K562 (cell line): ENCODE data around the gene THAP11. TPM values are rescaled to one million over a fixed set of nuclear protein-coding genes. Genes with fewer than 3 reads are reported as not detected.

Experiments
- ATAC-seq: fragments of 200-7000 bp; cut with Tn5 transposase; 3 replicates; pipeline ENCODE4 v1.9.1; 2020; ENCODE audit warnings: moderate library complexity
- BruUV-seq: library from RNA; stranded (reverse); fragments of 400-500 nt; replicated peaks from 2 replicates; lab custom pipeline; 2021; lab: Mats Ljungman, UMichigan
- CTCF ChIA-PET: fragments of 300-600 bp; formaldehyde crosslinking; extraction: SDS; loops from one replicate; lab custom pipeline; 2021; ENCODE audit warnings: low intra/inter-chr PET ratio; lab: Yijun Ruan, JAX
- POLR2A ChIA-PET: fragments of 300-600, 350-650 bp; sonication (Branson Sonifier 250); formaldehyde crosslinking; extraction: SDS; loops from one replicate; lab custom pipeline; 2021; ENCODE audit warnings: antibody characterized with exemption, inconsistent platforms; lab: Yijun Ruan, JAX
- DNase-seq, 4 experiments: peaks; one replicate each; pipeline versions ENCODE4 v3.0.0 to v3.0.0-alpha.2; 2011 to 2018; ENCODE audit warnings: low spot score in 3 of 4, mixed read lengths in 3 of 4; ENCODE audit errors: extremely low read depth in 1 of 4
- FAIRE-seq: peaks from 2 replicates; lab custom pipeline; 2011; peaks lifted over from hg19 to GRCh38; lab: Jason Lieb, UNC
- H2AFZ ChIP-seq: 2 replicates; pipeline ENCODE4 v1.6.0; 2011; ENCODE audit warnings: low read depth, low read length, control low read depth, inconsistent platforms
- H3K27ac ChIP-seq: fragments of 200-600 bp; 3 replicates; pipeline ENCODE4 v1.8.0; 2011; ENCODE audit warnings: low read depth, mild to moderate bottlenecking, control low read depth, inconsistent platforms, low read length, moderate library complexity, mixed read lengths; ENCODE audit errors: extremely low read depth
- H3K27me3 ChIP-seq, 2 experiments: fragments of 300-600 bp in 1 of 2; 2 replicates in 1 of 2; 3 replicates in 1 of 2; pipeline versions ENCODE4 v1.6.0 to v1.8.0; 2011; ENCODE audit warnings: inconsistent platforms in 2 of 2, low read length in 2 of 2, mild to moderate bottlenecking in 1 of 2, mixed read lengths in 1 of 2, moderate library complexity in 1 of 2; ENCODE audit not compliant: control insufficient read depth in 2 of 2, insufficient read depth in 2 of 2
- H3K36me3 ChIP-seq: fragments of 300-600 bp; 3 replicates; pipeline ENCODE4 v1.8.0; 2011; ENCODE audit warnings: mild to moderate bottlenecking, low read length, inconsistent platforms; ENCODE audit not compliant: control insufficient read depth, insufficient read depth
- H3K4me1 ChIP-seq, 2 experiments: fragments of 200-600 bp in 1 of 2; replicated peaks in 1 of 2; 2 replicates in 1 of 2; 3 replicates in 1 of 2; pipeline versions ENCODE4 v1.5.1 to v1.8.0; 2011; ENCODE audit warnings: inconsistent platforms in 2 of 2, low read length in 2 of 2, mild to moderate bottlenecking in 1 of 2, mixed read lengths in 1 of 2, moderate library complexity in 1 of 2; ENCODE audit not compliant: control insufficient read depth in 2 of 2, insufficient read depth in 2 of 2
- H3K4me2 ChIP-seq: 2 replicates; pipeline ENCODE4 v1.6.1; 2011; ENCODE audit warnings: low read length, control low read depth, inconsistent platforms, mixed read lengths; ENCODE audit not compliant: insufficient read depth
- H3K4me3 ChIP-seq: fragments of 200-600 bp; sonication (generic), shearing (Covaris generic); 2 replicates; pipeline ENCODE4 v1.5.1; 2016; ENCODE audit warnings: control low read depth, inconsistent platforms
- H3K79me2 ChIP-seq: fragments of 200-600 bp; 3 replicates; pipeline ENCODE4 v1.8.0; 2011; ENCODE audit warnings: low read length, inconsistent platforms; ENCODE audit not compliant: control insufficient read depth, insufficient read depth
- H3K9ac ChIP-seq, 2 experiments: 2 replicates each; pipeline versions ENCODE4 v1.6.0 to v1.6.1; 2011; ENCODE audit warnings: low read depth in 2 of 2, low read length in 2 of 2, control low read depth in 1 of 2, inconsistent platforms in 1 of 2, mild to moderate bottlenecking in 1 of 2, mixed read lengths in 1 of 2; ENCODE audit not compliant: insufficient read depth in 1 of 2
- H3K9me1 ChIP-seq: one replicate; pipeline ENCODE4 v1.6.0; 2011; ENCODE audit warnings: inconsistent platforms, mild to moderate bottlenecking, low read length, moderate library complexity; ENCODE audit not compliant: control insufficient read depth, insufficient read depth
- H3K9me3 ChIP-seq: replicated peaks from 2 replicates; pipeline ENCODE4 v1.5.1; 2011; ENCODE audit warnings: low read depth, low read length, inconsistent platforms; ENCODE audit not compliant: control insufficient read depth, insufficient read depth
- H4K20me1 ChIP-seq: replicated peaks from 2 replicates; pipeline ENCODE4 v1.6.1; 2011; ENCODE audit warnings: low read length, inconsistent platforms, mixed read lengths; ENCODE audit not compliant: control insufficient read depth, insufficient read depth
- CTCF ChIP-seq, 3 experiments: IDR thresholded peaks in 2 of 3; conservative IDR thresholded peaks in 1 of 3; 2 replicates each; pipeline ENCODE4 v1.5.1; 2011 to 2012; ENCODE audit warnings: low read length in 3 of 3, mild to moderate bottlenecking in 3 of 3, control low read depth in 2 of 3, improper control_type of control experiment in 1 of 3, inconsistent platforms in 1 of 3, low read depth in 1 of 3, mixed read lengths in 1 of 3, moderate library complexity in 1 of 3; ENCODE audit not compliant: insufficient read depth in 2 of 3
- DIDO1 ChIP-seq: fragments of 450-650 bp; IDR thresholded peaks from 2 replicates; pipeline ENCODE4 v1.6.1; 2016; ENCODE audit warnings: low read depth, missing biosample characterization, missing genetic modification characterization
- POLR2G ChIP-seq: fragments of 200-400 bp; formaldehyde crosslinking; IDR thresholded peaks from 2 replicates; pipeline ENCODE4 v1.6.1; 2017; ENCODE audit warnings: low read depth, mild to moderate bottlenecking, antibody characterized with exemption, low read length, moderate library complexity
- RBFOX2 ChIP-seq: fragments of 200-400 bp; formaldehyde crosslinking; IDR thresholded peaks from 2 replicates; pipeline ENCODE4 v1.6.1; 2017; ENCODE audit warnings: low read depth, mild to moderate bottlenecking, low read length, moderate library complexity
- WHSC1 ChIP-seq: IDR thresholded peaks from one replicate; pipeline ENCODE4 v1.6.1; 2012; ENCODE audit warnings: low read length, control low read depth, inconsistent platforms
- WGBS: fragments of 100-300 bp; shearing (Covaris generic); methylation state at CpG from one replicate; pipeline ENCODE4 v1.1.6; 2016; ENCODE audit warnings: low coverage, mixed read lengths; ENCODE audit not compliant: insufficient coverage; ENCODE audit errors: missing lambda C conversion rate; 5-methylcytosine and 5-hydroxymethylcytosine counted together
- in situ Hi-C: fragments of 300-500 bp; cut with MboI; formaldehyde crosslinking; loops from 4 replicates; pipeline ENCODE4 v1.15.0; 2018; ENCODE audit warnings: inconsistent platforms, mixed read lengths
- intact Hi-C: fragments of 100-400 bp; cut with micrococcal nuclease; formaldehyde crosslinking; loops from 2 replicates; pipeline ENCODE4 v1.14.2; 2022
- polyA plus RNA-seq, 8 experiments: library from polyadenylated mRNA; depleted of rRNA in 4 of 8; stranded (reverse) in 5 of 8; unstranded in 3 of 8; fragments of >200 nt; fragmentation: Nextera tagmentation in 2 of 8; fragmentation: Illumina TruSeq in 1 of 8; extraction: Ambion mirVana in 2 of 8; extraction: Trizol in 1 of 8; gene quantifications; 2 replicates each; pipeline versions ENCODE4 v1.2.1 to v1.2.3, GENCODE V29; 2011 to 2014; ENCODE audit warnings: inconsistent platforms in 1 of 8, missing spikeins in 1 of 8
- total RNA-seq, 7 experiments: library from RNA; depleted of rRNA in 6 of 7; stranded (reverse); fragments of >200 nt in 6 of 7; fragmentation: Illumina TruSeq in 2 of 7; extraction: Trizol in 2 of 7; gene quantifications; 2 replicates each; pipeline versions ENCODE4 v1.2.1 to v1.2.3, GENCODE V29; 2011 to 2021; ENCODE audit warnings: low replicate concordance in 1 of 7

The THAP11 gene
- total and polyA plus RNA-seq, 9 of the 15 experiments (the other 6 are each of a cell fraction or from before 2014, with no cell fraction given) = 2.4 to 31.6 (median 21.4) TPM

DNA sequence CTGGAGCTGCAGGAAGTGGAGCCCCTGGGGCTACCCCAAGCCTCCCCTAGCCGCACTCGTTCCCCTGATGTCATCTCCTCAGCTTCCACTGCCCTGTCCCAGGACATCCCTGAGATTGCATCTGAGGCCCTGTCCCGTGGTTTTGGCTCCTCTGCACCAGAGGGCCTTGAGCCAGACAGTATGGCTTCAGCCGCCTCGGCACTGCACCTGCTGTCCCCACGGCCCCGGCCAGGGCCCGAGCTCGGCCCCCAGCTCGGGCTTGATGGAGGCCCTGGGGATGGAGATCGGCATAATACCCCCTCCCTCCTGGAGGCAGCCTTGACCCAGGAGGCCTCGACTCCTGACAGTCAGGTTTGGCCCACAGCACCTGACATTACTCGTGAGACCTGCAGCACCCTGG, 38.5 kb downstream of the THAP11 start (continued):
- TF ChIP-seq CTCF (IDR thresholded peaks at IDR 0.05 in 2 of 3, conservative IDR thresholded peaks at IDR 0.05 in 1 of 3; ENCODE audit: insufficient read depth in 2 of 3, low read depth in 1 of 3, low read length in 3 of 3) (no peak), DIDO1 (no peak)
- TF ChIP-seq, all 486 proteins: peak for 0

GRCh38 chr16:67881621-67882161, 39.6 kb downstream of the THAP11 start:
- intact Hi-C loops = loop anchor here (10.0 kb wide), 1 partner anchor 163 kb away; no protein-coding TSS in a partner anchor
- H3K36me3 ChIP-seq = peaks cover 85% of the 10 kb centered on the region; the same call in 2 of the 3 replicates

More at GRCh38 chr16:67881621-67882161, 39.6 kb downstream of the THAP11 start:
- Histone ChIP-seq H3K27me3 (no peaks in the 10 kb centered on the region), H2AFZ (no peak overlapping the region), H3K9me1 (no peaks in the 10 kb centered on the region), H3K27ac (no peak overlapping the region), H3K4me2 (no peak overlapping the region), H3K9ac (peak overlapping the region in 1 of 2 experiments; percentile 46; a peak in 1 of 4 replicates), H3K4me1 (peaks cover 6 to 40% of the 10 kb centered on the region in 2 experiments; a peak in 4 of 5 replicates), H3K4me3 (no peak overlapping the region), H3K9me3 (no peaks in the 10 kb centered on the region), H4K20me1 (peaks cover 24% of the 10 kb centered on the region), H3K79me2 (peaks cover 2% of the 10 kb centered on the region; the same call in 1 of the 3 replicates)
- DNase-seq (no peak), FAIRE-seq (no peak), ATAC-seq (no peak)
- in situ Hi-C loops = no loop called here
- ChIA-PET CTCF (interaction anchor here (4.0 kb wide), 1 partner anchor 47 kb away, joined by 35 read pairs; no protein-coding TSS in a partner anchor), POLR2A (interaction anchor here (0.8 to 1.3 kb wide), 5 partner anchors 8 to 54 kb away, joined by 3 to 5 read pairs (median 4); partner anchors contain the start of gene EDC4)
- TF ChIP-seq WHSC1 = no peak
- TF ChIP-seq RBFOX2 = peak; percentile 47; the same call in 1 of the 2 replicates
- TF ChIP-seq POLR2G = 0 out of 2 replicates have a peak, but pooled peaks have one; percentile 50
- 87% methylated on average over 21 of the region's 21 CpGs for WGBS
- no TSS peak for BruUV-seq
